ENCODE results near the gene PLEK2.

- TF ChIP-seq CTCF (optimal IDR thresholded peaks at IDR 0.05 in 1 of 3, IDR thresholded peaks at IDR 0.05 in 1 of 3, conservative IDR thresholded peaks at IDR 0.05 in 1 of 3; ENCODE audit: extremely low read depth in 1 of 3, insufficient read depth in 2 of 3, low read length in 3 of 3) (no peak), EZH2 (IDR thresholded peaks at IDR 0.05; ENCODE audit: low read length) (no peak)
Observed at GRCh38 chr14:67456732-67457131, 44.8 kb upstream of the PLEK2 start.
